Trophoblast cell (in vitro differentiated cells and primary cell): Measurements from ENCODE around the gene TEX10.

Experiments used
- DNase-seq, 2 donors: peaks; one replicate each; pipeline ENCODE4 v3.0.0-alpha.2; 2016
- H2AFZ ChIP-seq: 2 replicates; pipeline ENCODE4 v1.6.1; 2013; ENCODE audit warnings: low read length, moderate library complexity, mild to moderate bottlenecking; ENCODE audit not compliant: insufficient read depth, poor library complexity
- H2AK5ac ChIP-seq: 2 replicates; pipeline ENCODE4 v1.6.1; 2013; ENCODE audit warnings: mild to moderate bottlenecking, low read length
- H2BK120ac ChIP-seq: 2 replicates; pipeline ENCODE4 v1.6.1; 2013; ENCODE audit warnings: low read length, mild to moderate bottlenecking, moderate library complexity; ENCODE audit not compliant: insufficient read depth, poor library complexity
- H2BK12ac ChIP-seq: 2 replicates; pipeline ENCODE4 v1.6.1; 2013; ENCODE audit warnings: mild to moderate bottlenecking, low read length, moderate library complexity
- H2BK5ac ChIP-seq: 2 replicates; pipeline ENCODE4 v1.6.1; 2013; ENCODE audit warnings: low read length, low read depth, moderate library complexity, mild to moderate bottlenecking; ENCODE audit not compliant: poor library complexity
- H3K14ac ChIP-seq: 2 replicates; pipeline ENCODE4 v1.6.1; 2013; ENCODE audit warnings: mild to moderate bottlenecking, low read length
- H3K18ac ChIP-seq: 2 replicates; pipeline ENCODE4 v1.6.1; 2013; ENCODE audit warnings: mild to moderate bottlenecking, low read length
- H3K23ac ChIP-seq: 2 replicates; pipeline ENCODE4 v1.6.1; 2013; ENCODE audit warnings: low read length
- H3K27ac ChIP-seq: 2 replicates; pipeline ENCODE4 v1.5.1; 2013; ENCODE audit warnings: low read depth, mild to moderate bottlenecking, inconsistent platforms, low read length, moderate library complexity
- H3K27me3 ChIP-seq: 2 replicates; pipeline ENCODE4 v1.6.1; 2013; ENCODE audit warnings: inconsistent platforms, mild to moderate bottlenecking, low read length, moderate library complexity; ENCODE audit not compliant: insufficient read depth
- H3K36me3 ChIP-seq, 2 experiments: 1 replicate in 1 of 2; 2 replicates in 1 of 2; pipeline ENCODE4 v1.6.1; 2013; ENCODE audit warnings: low read length in 2 of 2, mild to moderate bottlenecking in 2 of 2, moderate library complexity in 1 of 2; ENCODE audit not compliant: insufficient read depth in 2 of 2, control insufficient read depth in 1 of 2
- H3K4ac ChIP-seq: 2 replicates; pipeline ENCODE4 v1.6.1; 2013; ENCODE audit warnings: low read depth, mild to moderate bottlenecking, low read length, moderate library complexity
- H3K4me1 ChIP-seq, 2 experiments: 1 replicate in 1 of 2; 2 replicates in 1 of 2; pipeline ENCODE4 v1.6.1; 2013; ENCODE audit warnings: low read length in 2 of 2, mild to moderate bottlenecking in 2 of 2, moderate library complexity in 1 of 2; ENCODE audit not compliant: insufficient read depth in 2 of 2, control insufficient read depth in 1 of 2
- H3K4me2 ChIP-seq: 2 replicates; pipeline ENCODE4 v1.6.1; 2013; ENCODE audit warnings: inconsistent platforms, mild to moderate bottlenecking, low read length, moderate library complexity
- H3K4me3 ChIP-seq: 2 replicates; pipeline ENCODE4 v1.5.1; 2013; ENCODE audit warnings: mild to moderate bottlenecking, low read depth, low read length, inconsistent platforms
- H3K79me1 ChIP-seq: one replicate; pipeline ENCODE4 v1.6.1; 2013; ENCODE audit warnings: low read length
- H3K79me2 ChIP-seq: 2 replicates; pipeline ENCODE4 v1.6.1; 2013; ENCODE audit warnings: low read length, mild to moderate bottlenecking; ENCODE audit not compliant: control insufficient read depth, insufficient read depth, poor library complexity
- H3K9ac ChIP-seq: 2 replicates; pipeline ENCODE4 v1.6.1; 2013; ENCODE audit warnings: mild to moderate bottlenecking, low read length
- H3K9me3 ChIP-seq: 2 replicates; pipeline ENCODE4 v1.6.1; 2013; ENCODE audit warnings: low read depth, mild to moderate bottlenecking, control low read depth, inconsistent platforms, low read length; ENCODE audit not compliant: insufficient read depth
- H4K12ac ChIP-seq: 2 replicates; pipeline ENCODE4 v1.6.1; 2013; ENCODE audit warnings: low read depth, mild to moderate bottlenecking, low read length, moderate library complexity
- H4K8ac ChIP-seq: 2 replicates; pipeline ENCODE4 v1.6.1; 2013; ENCODE audit warnings: low read depth, mild to moderate bottlenecking, low read length, moderate library complexity
- H4K91ac ChIP-seq: one replicate; pipeline ENCODE4 v1.6.1; 2013; ENCODE audit warnings: low read depth, mild to moderate bottlenecking, low read length, moderate library complexity
- WGBS: extraction: QIAGEN DNeasy Blood & Tissue Kit; methylation state at CpG from one replicate; pipeline ENCODE4 v1.1.7; 2013; ENCODE audit warnings: missing lambda C conversion rate; ENCODE audit not compliant: insufficient read length, insufficient coverage; ENCODE audit errors: extremely low coverage; 5-methylcytosine and 5-hydroxymethylcytosine counted together

Gene TEX10

GRCh38 chr9:100281676-100282387 is 70.9 kb downstream of the TEX10 start:
- no peaks in the 10 kb centered on the region for H3K9me3 ChIP-seq

GRCh38 chr9:100281066-100281465 is 71.7 kb downstream of the TEX10 start:
- no peak overlapping the region for H3K4me2 ChIP-seq
- H2BK5ac ChIP-seq, result no peak overlapping the region
- peaks cover 5 to 8% of the 10 kb centered on the region in 2 experiments for H3K4me1 ChIP-seq
- no peak overlapping the region for H3K27ac ChIP-seq
- H3K18ac ChIP-seq, result no peak overlapping the region
- no peaks in the 10 kb centered on the region for H3K9me3 ChIP-seq
- H4K8ac ChIP-seq, result no peak overlapping the region
- H3K14ac ChIP-seq, result no peak overlapping the region
- no peak overlapping the region for H4K12ac ChIP-seq
- no peak overlapping the region for H3K4ac ChIP-seq
- H3K79me2 ChIP-seq, result no peaks in the 10 kb centered on the region
- H2AK5ac ChIP-seq, result no peak overlapping the region
- H3K79me1 ChIP-seq, result no peaks in the 10 kb centered on the region
- no peak overlapping the region for H2BK120ac ChIP-seq
- no peak overlapping the region for H3K9ac ChIP-seq
- no peak for DNase-seq
- H2BK12ac ChIP-seq, result no peak overlapping the region
- H4K91ac ChIP-seq, result no peak overlapping the region
- H3K4me3 ChIP-seq, result no peak overlapping the region
- WGBS, result no CpG with 5 or more reads among the region's 2 CpGs
- H3K36me3 ChIP-seq, result peaks cover 0 to 6% of the 10 kb centered on the region in 2 experiments
- no peaks in the 10 kb centered on the region for H3K27me3 ChIP-seq
- no peak overlapping the region for H2AFZ ChIP-seq
- H3K23ac ChIP-seq, result no peak overlapping the region

More at GRCh38 chr9:100281676-100282387, 70.9 kb downstream of the TEX10 start:
- Histone ChIP-seq H2BK12ac (no peak overlapping the region), H3K18ac (no peak overlapping the region), H3K9ac (no peak overlapping the region), H2AK5ac (no peak overlapping the region), H4K12ac (no peak overlapping the region), H2BK120ac (no peak overlapping the region), H2AFZ (no peak overlapping the region), H3K79me2 (no peaks in the 10 kb centered on the region), H3K27ac (no peak overlapping the region), H4K91ac (no peak overlapping the region), H3K36me3 (peaks cover 0 to 9% of the 10 kb centered on the region in 2 experiments), H3K4me2 (no peak overlapping the region), H4K8ac (no peak overlapping the region), H3K14ac (no peak overlapping the region), H3K4ac (no peak overlapping the region), H3K4me1 (peaks cover 5 to 8% of the 10 kb centered on the region in 2 experiments), H3K27me3 (no peaks in the 10 kb centered on the region), H3K79me1 (no peaks in the 10 kb centered on the region), H2BK5ac (no peak overlapping the region), H3K4me3 (no peak overlapping the region), H3K23ac (no peak overlapping the region)
- no CpG with 5 or more reads among the region's 7 CpGs for WGBS
- no peak for DNase-seq

- H3K4me3 ChIP-seq, result no peak overlapping the region
- H3K4ac ChIP-seq, result no peak overlapping the region
- no peak overlapping the region for H3K18ac ChIP-seq
- H2AFZ ChIP-seq, result no peak overlapping the region
- H3K4me2 ChIP-seq, result no peak overlapping the region
- WGBS, result no CpG with 5 or more reads among the region's 5 CpGs
- no peaks in the 10 kb centered on the region for H3K27me3 ChIP-seq
- no peaks in the 10 kb centered on the region for H3K9me3 ChIP-seq
- no peak overlapping the region for H2AK5ac ChIP-seq
- H3K4me1 ChIP-seq, result peaks cover 4 to 5% of the 10 kb centered on the region in 2 experiments
- H4K12ac ChIP-seq, result no peak overlapping the region
- H3K79me2 ChIP-seq, result no peaks in the 10 kb centered on the region
- H2BK12ac ChIP-seq, result no peak overlapping the region
- H2BK5ac ChIP-seq, result no peak overlapping the region
- no peak overlapping the region for H3K9ac ChIP-seq
- peaks cover 1 to 10% of the 10 kb centered on the region in 2 experiments for H3K36me3 ChIP-seq
- H2BK120ac ChIP-seq, result no peak overlapping the region
- no peaks in the 10 kb centered on the region for H3K79me1 ChIP-seq
- no peak overlapping the region for H3K27ac ChIP-seq
- no peak overlapping the region for H4K8ac ChIP-seq
- H3K23ac ChIP-seq, result no peak overlapping the region
- H3K14ac ChIP-seq, result no peak overlapping the region
- DNase-seq, result peak; percentile 39 to 82
- H4K91ac ChIP-seq, result no peak overlapping the region
These were observed 75.4 kb downstream of the TEX10 start for GRCh38 chr9:100277166-100277979.

- WGBS, result no CpG with 5 or more reads among the region's 1 CpG
- H3K9ac ChIP-seq, result no peak overlapping the region
- no peak overlapping the region for H4K8ac ChIP-seq
- H3K79me2 ChIP-seq, result no peaks in the 10 kb centered on the region
- H3K27me3 ChIP-seq, result no peaks in the 10 kb centered on the region
- H2AFZ ChIP-seq, result no peak overlapping the region
- no peak overlapping the region for H2BK120ac ChIP-seq
- DNase-seq, result no peak
- H3K4ac ChIP-seq, result no peak overlapping the region
- no peaks in the 10 kb centered on the region for H3K9me3 ChIP-seq
- H2BK5ac ChIP-seq, result no peak overlapping the region
- no peak overlapping the region for H4K12ac ChIP-seq
- no peak overlapping the region for H3K18ac ChIP-seq
- peaks cover 0 to 3% of the 10 kb centered on the region in 2 experiments for H3K4me1 ChIP-seq
- no peak overlapping the region for H4K91ac ChIP-seq
- no peaks in the 10 kb centered on the region for H3K79me1 ChIP-seq
- H2BK12ac ChIP-seq, result no peak overlapping the region
- no peak overlapping the region for H3K4me2 ChIP-seq
- no peak overlapping the region for H3K23ac ChIP-seq
- no peak overlapping the region for H2AK5ac ChIP-seq
- H3K36me3 ChIP-seq, result peaks cover 1 to 6% of the 10 kb centered on the region in 2 experiments
- no peak overlapping the region for H3K14ac ChIP-seq
- H3K4me3 ChIP-seq, result no peak overlapping the region
- H3K27ac ChIP-seq, result no peak overlapping the region
These were observed 83.1 kb downstream of the TEX10 start for GRCh38 chr9:100269656-100270055.
